ENCODE measurements around the gene AKAIN1. TPM values are rescaled to one million over a fixed set of nuclear protein-coding genes. Genes with fewer than 3 reads are reported as not detected.

Gene AKAIN1
- total RNA-seq, 1 donor from 2014 or later, result not detected

- peak; percentile 60 for DNase-seq (ENCODE audit: low spot score)
- H3K4me2 ChIP-seq, result peak overlapping the region; percentile 93
- TF ChIP-seq CTCF (IDR thresholded peaks at IDR 0.05) (no peak), EZH2phosphoT487 (IDR thresholded peaks at IDR 0.05) (no peak), EZH2 (IDR thresholded peaks at IDR 0.05) (no peak)
- peaks cover 10% of the 10 kb centered on the region for H4K20me1 ChIP-seq (ENCODE audit: low read depth)
- H3K4me3 Mint-ChIP-seq, result peak overlapping the region; percentile 98
- no peaks in the 10 kb centered on the region for H3K36me3 ChIP-seq
- peak overlapping the region; percentile 93 for H2AFZ ChIP-seq (replicated peaks)
- H3F3A ChIP-seq (ENCODE audit: low read depth), result peaks cover 19% of the 10 kb centered on the region
- peaks cover 3% of the 10 kb centered on the region for H3K27me3 Mint-ChIP-seq (ENCODE audit: insufficient read depth, low read depth)
- peaks cover 18% of the 10 kb centered on the region for H3K36me3 Mint-ChIP-seq
- no peaks in the 10 kb centered on the region for H3K9me3 Mint-ChIP-seq
- no peak overlapping the region for H3K27ac ChIP-seq
- H3K27ac Mint-ChIP-seq, result peak overlapping the region; percentile 99
- peak overlapping the region; percentile 89 for H3K9ac ChIP-seq
- H3K4me1 ChIP-seq, result peaks cover 24% of the 10 kb centered on the region
- H3K4me3 ChIP-seq, result peak overlapping the region; percentile 71
- peaks cover 21% of the 10 kb centered on the region for H3K4me1 Mint-ChIP-seq
- peaks cover 34% of the 10 kb centered on the region for H3K27me3 ChIP-seq
- no peaks in the 10 kb centered on the region for H3K9me3 ChIP-seq (ENCODE audit: low read depth)
- peaks cover 20% of the 10 kb centered on the region for H3K79me2 ChIP-seq (ENCODE audit: low read depth)
These were observed 41.4 kb upstream of the AKAIN1 start for GRCh38 chr18:5238371-5238976.

- Histone ChIP-seq H3K79me2 (ENCODE audit: low read depth) (peaks cover 20% of the 10 kb centered on the region), H3K4me3 (peak overlapping the region; percentile 71), H3K4me1 (peaks cover 24% of the 10 kb centered on the region), H3K36me3 (no peaks in the 10 kb centered on the region), H3K9ac (peak overlapping the region; percentile 89), H2AFZ (replicated peaks) (peak overlapping the region; percentile 93), H3F3A (ENCODE audit: low read depth) (peaks cover 19% of the 10 kb centered on the region), H3K27ac (peak overlapping the region; percentile 96), H3K4me2 (peak overlapping the region; percentile 93), H4K20me1 (ENCODE audit: low read depth) (peaks cover 10% of the 10 kb centered on the region), H3K9me3 (ENCODE audit: low read depth) (no peaks in the 10 kb centered on the region), H3K27me3 (peaks cover 36% of the 10 kb centered on the region)
- H3K9me3 Mint-ChIP-seq, result no peaks in the 10 kb centered on the region
- DNase-seq (ENCODE audit: low spot score), result peak; percentile 92
- H3K4me3 Mint-ChIP-seq, result peak overlapping the region; percentile 98
- peaks cover 3% of the 10 kb centered on the region for H3K27me3 Mint-ChIP-seq (ENCODE audit: insufficient read depth, low read depth)
- TF ChIP-seq EZH2phosphoT487 (IDR thresholded peaks at IDR 0.05), result peak; percentile 31
- peak; percentile 48 for TF ChIP-seq EZH2 (IDR thresholded peaks at IDR 0.05)
- peak; percentile 12 for TF ChIP-seq CTCF (IDR thresholded peaks at IDR 0.05)
- H3K4me1 Mint-ChIP-seq, result peaks cover 21% of the 10 kb centered on the region
- peaks cover 17% of the 10 kb centered on the region for H3K36me3 Mint-ChIP-seq
- H3K27ac Mint-ChIP-seq, result peak overlapping the region; percentile 99
These were observed 40.8 kb upstream of the AKAIN1 start for GRCh38 chr18:5237723-5238370.

GRCh38 chr18:5237083-5237722 lies 40.1 kb upstream of the AKAIN1 start:
- Mint-ChIP-seq H3K27me3 (ENCODE audit: insufficient read depth, low read depth) (peaks cover 3% of the 10 kb centered on the region), H3K27ac (peak overlapping the region; percentile 97), H3K36me3 (peaks cover 12% of the 10 kb centered on the region), H3K4me3 (peak overlapping the region; percentile 98), H3K9me3 (no peaks in the 10 kb centered on the region), H3K4me1 (peaks cover 21% of the 10 kb centered on the region)
- Histone ChIP-seq H3K36me3 (no peaks in the 10 kb centered on the region), H3F3A (ENCODE audit: low read depth) (peaks cover 19% of the 10 kb centered on the region), H2AFZ (replicated peaks) (peak overlapping the region; percentile 93), H3K79me2 (ENCODE audit: low read depth) (peaks cover 20% of the 10 kb centered on the region), H4K20me1 (ENCODE audit: low read depth) (peaks cover 10% of the 10 kb centered on the region), H3K4me3 (peak overlapping the region; percentile 71), H3K9ac (peak overlapping the region; percentile 89), H3K4me1 (peaks cover 24% of the 10 kb centered on the region), H3K27me3 (peaks cover 36% of the 10 kb centered on the region), H3K9me3 (ENCODE audit: low read depth) (no peaks in the 10 kb centered on the region), H3K27ac (peak overlapping the region; percentile 96), H3K4me2 (peak overlapping the region; percentile 93)
- no peak for TF ChIP-seq EZH2 (IDR thresholded peaks at IDR 0.05)
- TF ChIP-seq CTCF (IDR thresholded peaks at IDR 0.05), result no peak
- no peak for TF ChIP-seq EZH2phosphoT487 (IDR thresholded peaks at IDR 0.05)
- DNase-seq (ENCODE audit: low spot score), result no peak

Measured in neural progenitor cell (in vitro differentiated cells).